Astrocyte of the cerebellum (primary cell): ENCODE measurements around the gene TMEM94.

ENCODE experiments used
- DNase-seq: peaks from one replicate; pipeline ENCODE4 v3.0.0-alpha.2; 2011; ENCODE audit warnings: low read depth
- H3K4me3 ChIP-seq: 2 replicates; pipeline ENCODE4 v1.5.1; 2011; ENCODE audit warnings: mild to moderate bottlenecking, low read depth, low read length, moderate library complexity
- in situ Hi-C: cut with HindIII; loops from 2 replicates; pipeline ENCODE4 v1.10.0; 2017; ENCODE audit warnings: low sequenced_read_pairs
- TF ChIP-seq, protein P1 (sequence below): IDR thresholded peaks from 2 replicates; pipeline ENCODE4 v1.5.1; 2012; ENCODE audit warnings: low read length, low read depth, moderate library complexity, mild to moderate bottlenecking; ENCODE audit errors: missing control alignments

Gene TMEM94

GRCh38 chr17:75511270-75511609 is 54.8 kb downstream of the TMEM94 start:
- TF ChIP-seq, protein P1, sequence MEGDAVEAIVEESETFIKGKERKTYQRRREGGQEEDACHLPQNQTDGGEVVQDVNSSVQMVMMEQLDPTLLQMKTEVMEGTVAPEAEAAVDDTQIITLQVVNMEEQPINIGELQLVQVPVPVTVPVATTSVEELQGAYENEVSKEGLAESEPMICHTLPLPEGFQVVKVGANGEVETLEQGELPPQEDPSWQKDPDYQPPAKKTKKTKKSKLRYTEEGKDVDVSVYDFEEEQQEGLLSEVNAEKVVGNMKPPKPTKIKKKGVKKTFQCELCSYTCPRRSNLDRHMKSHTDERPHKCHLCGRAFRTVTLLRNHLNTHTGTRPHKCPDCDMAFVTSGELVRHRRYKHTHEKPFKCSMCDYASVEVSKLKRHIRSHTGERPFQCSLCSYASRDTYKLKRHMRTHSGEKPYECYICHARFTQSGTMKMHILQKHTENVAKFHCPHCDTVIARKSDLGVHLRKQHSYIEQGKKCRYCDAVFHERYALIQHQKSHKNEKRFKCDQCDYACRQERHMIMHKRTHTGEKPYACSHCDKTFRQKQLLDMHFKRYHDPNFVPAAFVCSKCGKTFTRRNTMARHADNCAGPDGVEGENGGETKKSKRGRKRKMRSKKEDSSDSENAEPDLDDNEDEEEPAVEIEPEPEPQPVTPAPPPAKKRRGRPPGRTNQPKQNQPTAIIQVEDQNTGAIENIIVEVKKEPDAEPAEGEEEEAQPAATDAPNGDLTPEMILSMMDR, result no peak
- in situ Hi-C loops, result no loop called here
- H3K4me3 ChIP-seq, result no peak overlapping the region
- no peak for DNase-seq

- in situ Hi-C loops, result no loop called here
- no peak overlapping the region for H3K4me3 ChIP-seq
Observed at GRCh38 chr17:75511610-75512575, 55.5 kb downstream of the TMEM94 start.

GRCh38 chr17:75512926-75513640 is 56.6 kb downstream of the TMEM94 start:
- in situ Hi-C loops, result no loop called here
- TF ChIP-seq, protein P1, result no peak
- peak overlapping the region; percentile 78 for H3K4me3 ChIP-seq
- no peak for DNase-seq

More at GRCh38 chr17:75511610-75512575, 55.5 kb downstream of the TMEM94 start:
- TF ChIP-seq, protein P1, result no peak
- DNase-seq, result no peak

GRCh38 chr17:75513641-75514000 is 57.2 kb downstream of the TMEM94 start:
- DNase-seq, result no peak
- TF ChIP-seq, protein P1, result no peak
- H3K4me3 ChIP-seq, result peak overlapping the region; percentile 78
- in situ Hi-C loops, result no loop called here

DNA sequence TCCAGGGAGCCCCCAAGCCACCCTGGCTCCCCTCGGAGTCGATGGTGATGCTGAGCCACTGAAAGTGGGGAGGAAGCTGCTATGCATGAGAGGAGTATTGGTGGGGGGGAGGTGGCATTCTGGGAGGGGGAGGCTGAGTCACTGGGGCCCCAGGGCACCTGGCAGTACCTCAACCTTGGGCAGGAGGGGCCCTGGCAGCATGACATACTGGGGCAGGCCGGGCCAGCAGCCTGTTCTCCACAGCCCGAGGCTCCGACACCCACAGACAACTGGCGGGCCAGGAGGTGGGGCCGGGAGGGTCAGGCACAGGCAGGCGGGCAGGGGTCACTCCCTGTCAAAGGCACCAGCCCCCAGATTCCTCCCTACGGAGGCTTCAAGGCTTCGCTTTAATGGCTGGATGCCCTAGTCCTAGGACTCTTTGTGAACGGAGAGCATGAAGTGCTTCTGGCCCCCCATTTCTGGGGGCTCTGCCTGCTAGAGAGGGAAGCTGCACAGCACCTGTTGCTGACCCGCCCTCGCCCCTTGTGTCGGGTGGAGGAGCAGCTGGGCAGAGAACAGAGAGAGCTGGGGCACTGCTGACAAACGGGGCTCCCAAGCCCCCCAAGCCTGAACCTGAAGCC is 58.0 kb downstream of the TMEM94 start:
- peak overlapping the region; percentile 78 for H3K4me3 ChIP-seq
- TF ChIP-seq, protein P1, result no peak
- DNase-seq, result no peak
- in situ Hi-C loops, result no loop called here

DNA sequence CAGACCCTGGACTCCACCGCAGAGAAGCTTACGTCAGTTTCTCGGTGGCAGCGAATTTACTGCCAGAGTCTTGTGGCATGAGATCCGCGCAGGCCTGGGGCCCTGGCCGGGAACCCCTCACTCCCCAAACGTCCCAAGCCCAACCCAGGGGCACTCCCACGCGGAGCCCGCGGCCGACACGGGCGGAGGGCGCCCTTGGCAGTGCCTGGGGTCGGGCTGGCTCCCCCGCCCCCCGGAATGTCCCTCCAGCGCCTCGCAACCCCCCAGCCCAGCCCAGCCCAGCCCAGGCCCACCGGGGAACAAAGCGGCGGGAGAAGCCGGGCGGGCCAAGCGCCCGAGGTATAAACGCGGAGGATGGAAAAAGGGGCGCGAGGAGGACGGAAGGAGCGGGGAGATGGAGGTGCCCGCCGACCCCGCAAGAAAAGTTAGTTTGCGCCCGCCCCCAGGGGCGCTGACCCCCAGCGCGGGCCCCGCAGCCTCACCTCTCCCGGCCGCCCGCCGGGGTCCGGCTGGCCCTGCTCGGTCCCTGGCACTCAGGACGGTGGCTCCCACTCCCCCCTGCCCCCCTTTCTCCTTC is 58.6 kb downstream of the TMEM94 start:
- DNase-seq, result no peak
- in situ Hi-C loops, result no loop called here
- H3K4me3 ChIP-seq, result peak overlapping the region; percentile 78
- TF ChIP-seq, protein P1, result no peak
